PC-3 (cell line): ENCODE measurements around the gene ZNF324. TPM values are rescaled to one million over a fixed set of nuclear protein-coding genes. Genes with fewer than 3 reads are reported as not detected.

Experiments
- ATAC-seq: fragments of 200-7000 bp; cut with Tn5 transposase; 2 replicates; pipeline ENCODE4 v1.9.1; 2020; ENCODE audit warnings: mild to moderate bottlenecking, moderate library complexity
- BruUV-seq: library from RNA; stranded (reverse); fragments of 400-500 nt; replicated peaks from 2 replicates; lab custom pipeline; 2021; lab: Mats Ljungman, UMichigan
- CTCF ChIA-PET: fragments of 300-600 bp; sonication (Branson Sonifier 250); formaldehyde crosslinking; loops from one replicate; lab custom pipeline; 2022; ENCODE audit warnings: antibody characterized with exemption; lab: Charles Lee
- POLR2A ChIA-PET: fragments of 300-600 bp; sonication (Branson Sonifier 250); formaldehyde crosslinking; loops from one replicate; lab custom pipeline; 2022; ENCODE audit warnings: antibody characterized with exemption; ENCODE audit not compliant: unreplicated experiment; lab: Charles Lee
- DNase-seq: peaks from one replicate; pipeline ENCODE4 v3.0.0-alpha.2; 2015
- H2AFZ ChIP-seq: fragments of 300-600 bp; sonication (generic); 2 replicates; pipeline ENCODE4 v1.6.0; 2016; ENCODE audit warnings: antibody characterized with exemption, low read length
- H3F3A ChIP-seq: fragments of 300-600 bp; sonication (generic); one replicate; pipeline ENCODE4 v1.6.0; 2017; ENCODE audit warnings: antibody characterized with exemption, low read length, control low read depth, mild to moderate bottlenecking; ENCODE audit not compliant: unreplicated experiment
- H3K27ac ChIP-seq: fragments of 300-600 bp; sonication (generic); 2 replicates; pipeline ENCODE4 v1.5.1; 2016; ENCODE audit warnings: mild to moderate bottlenecking, low read length
- H3K27me3 ChIP-seq: fragments of 300-600 bp; sonication (generic); 2 replicates; pipeline ENCODE4 v1.6.1; 2016; ENCODE audit warnings: low read length, mixed read lengths
- H3K36me3 ChIP-seq: fragments of 300-600 bp; sonication (generic); 2 replicates; pipeline ENCODE4 v1.6.1; 2016; ENCODE audit warnings: low read depth, mixed run types, low read length, mixed read lengths
- H3K4me1 ChIP-seq: fragments of 300-600 bp; sonication (generic); 2 replicates; pipeline ENCODE4 v1.5.1; 2016; ENCODE audit warnings: low read length; ENCODE audit not compliant: insufficient read depth
- H3K4me2 ChIP-seq: fragments of 300-600 bp; sonication (generic); 2 replicates; pipeline ENCODE4 v1.6.0; 2016; ENCODE audit warnings: low read length
- H3K4me3 ChIP-seq: fragments of 300-600 bp; sonication (generic); 2 replicates; pipeline ENCODE4 v1.5.1; 2016; ENCODE audit warnings: mild to moderate bottlenecking, low read length, mixed read lengths
- H3K79me2 ChIP-seq: fragments of 300-600 bp; sonication (generic); 2 replicates; pipeline ENCODE4 v1.6.1; 2017; ENCODE audit warnings: low read length, mixed read lengths
- H3K9ac ChIP-seq: fragments of 300-600 bp; sonication (generic); 2 replicates; pipeline ENCODE4 v1.6.0; 2016; ENCODE audit warnings: mild to moderate bottlenecking, low read length
- H3K9me2 ChIP-seq: fragments of 300-600 bp; sonication (generic); replicated peaks from 2 replicates; pipeline ENCODE4 v1.6.1; 2016; ENCODE audit warnings: mixed run types, low read length, mixed read lengths
- H3K9me3 ChIP-seq: fragments of 300-600 bp; sonication (generic); 2 replicates; pipeline ENCODE4 v1.6.1; 2016; ENCODE audit warnings: low read length, mixed read lengths
- H4K20me1 ChIP-seq: fragments of 300-600 bp; sonication (generic); 2 replicates; pipeline ENCODE4 v1.6.1; 2016; ENCODE audit warnings: low read length, mixed read lengths
- EZH2 ChIP-seq: fragments of 300-600 bp; sonication (generic); IDR thresholded peaks from one replicate; pipeline ENCODE4 v1.6.1; 2017; ENCODE audit warnings: antibody characterized with exemption, mild to moderate bottlenecking, low read length; ENCODE audit not compliant: unreplicated experiment
- EZH2phosphoT487 ChIP-seq: fragments of 300-600 bp; sonication (generic); IDR thresholded peaks from 2 replicates; pipeline ENCODE4 v1.6.1; 2018; ENCODE audit warnings: mild to moderate bottlenecking, antibody characterized with exemption, low read length, borderline replicate concordance
- intact Hi-C: fragments of 100-400 bp; cut with micrococcal nuclease; formaldehyde crosslinking; loops from 2 replicates; pipeline ENCODE4 v1.9.0; 2023
- total RNA-seq: library from RNA; depleted of rRNA; stranded (reverse); fragments of >200 nt; gene quantifications from 2 replicates; pipeline ENCODE4 v1.2.3, GENCODE V29; 2014
- TF ChIP-seq, protein P1 (sequence below): fragments of 300-600 bp; sonication (generic); conservative IDR thresholded peaks from 2 replicates; pipeline ENCODE4 v1.5.1; 2017; ENCODE audit warnings: antibody characterized with exemption, low read depth, mild to moderate bottlenecking, low read length

Gene ZNF324
- total RNA-seq, 1 experiment from 2014 or later, result 15.9 TPM

DNA sequence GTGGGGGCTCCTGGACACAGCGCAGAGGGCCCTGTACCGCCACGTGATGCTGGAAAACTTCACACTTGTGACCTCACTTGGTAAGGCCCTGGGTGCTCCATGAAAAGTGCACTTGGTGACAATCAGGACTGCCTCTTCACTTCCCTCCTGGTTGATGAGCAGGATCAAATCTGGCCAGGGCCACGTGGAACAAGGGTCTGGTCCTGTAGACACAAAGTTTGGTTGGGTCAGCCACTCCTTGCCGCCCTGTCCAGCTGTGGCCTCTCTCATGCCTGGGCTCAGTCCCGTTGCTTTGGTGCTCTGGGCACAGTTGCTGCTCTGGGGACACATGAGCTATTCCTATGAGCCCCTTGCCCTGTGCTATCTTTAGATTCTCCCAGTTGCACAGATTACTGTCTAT, 13.1 kb upstream of the ZNF324 start:
- no peak for ATAC-seq
- ChIA-PET CTCF (no interaction called here), POLR2A (no interaction called here)
- peaks cover 10% of the 10 kb centered on the region for H3K9me3 ChIP-seq
- H3K27ac ChIP-seq, result no peak overlapping the region
- H3K4me2 ChIP-seq, result no peak overlapping the region
- H3K4me3 ChIP-seq, result no peak overlapping the region
- no peaks in the 10 kb centered on the region for H4K20me1 ChIP-seq
- no peak overlapping the region for H2AFZ ChIP-seq
- peaks cover 4% of the 10 kb centered on the region; the same call in 1 of the 2 replicates for H3K79me2 ChIP-seq
- 0 out of 2 replicates have a peak, but pooled peaks cover 4% of the 10 kb centered on the region for H3K36me3 ChIP-seq
- peaks cover 5% of the 10 kb centered on the region for H3K4me1 ChIP-seq
- intact Hi-C loops, result no loop called here
- H3K27me3 ChIP-seq, result no peaks in the 10 kb centered on the region
- no peak overlapping the region for H3K9ac ChIP-seq
- no peaks in the 10 kb centered on the region for H3F3A ChIP-seq
- no TSS peak for BruUV-seq
- H3K9me2 ChIP-seq, result no peaks in the 10 kb centered on the region
- DNase-seq, result no peak
- TF ChIP-seq EZH2, result no peak
- TF ChIP-seq EZH2phosphoT487, result no peak
- TF ChIP-seq, protein P1, sequence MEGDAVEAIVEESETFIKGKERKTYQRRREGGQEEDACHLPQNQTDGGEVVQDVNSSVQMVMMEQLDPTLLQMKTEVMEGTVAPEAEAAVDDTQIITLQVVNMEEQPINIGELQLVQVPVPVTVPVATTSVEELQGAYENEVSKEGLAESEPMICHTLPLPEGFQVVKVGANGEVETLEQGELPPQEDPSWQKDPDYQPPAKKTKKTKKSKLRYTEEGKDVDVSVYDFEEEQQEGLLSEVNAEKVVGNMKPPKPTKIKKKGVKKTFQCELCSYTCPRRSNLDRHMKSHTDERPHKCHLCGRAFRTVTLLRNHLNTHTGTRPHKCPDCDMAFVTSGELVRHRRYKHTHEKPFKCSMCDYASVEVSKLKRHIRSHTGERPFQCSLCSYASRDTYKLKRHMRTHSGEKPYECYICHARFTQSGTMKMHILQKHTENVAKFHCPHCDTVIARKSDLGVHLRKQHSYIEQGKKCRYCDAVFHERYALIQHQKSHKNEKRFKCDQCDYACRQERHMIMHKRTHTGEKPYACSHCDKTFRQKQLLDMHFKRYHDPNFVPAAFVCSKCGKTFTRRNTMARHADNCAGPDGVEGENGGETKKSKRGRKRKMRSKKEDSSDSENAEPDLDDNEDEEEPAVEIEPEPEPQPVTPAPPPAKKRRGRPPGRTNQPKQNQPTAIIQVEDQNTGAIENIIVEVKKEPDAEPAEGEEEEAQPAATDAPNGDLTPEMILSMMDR, result no peak

DNA sequence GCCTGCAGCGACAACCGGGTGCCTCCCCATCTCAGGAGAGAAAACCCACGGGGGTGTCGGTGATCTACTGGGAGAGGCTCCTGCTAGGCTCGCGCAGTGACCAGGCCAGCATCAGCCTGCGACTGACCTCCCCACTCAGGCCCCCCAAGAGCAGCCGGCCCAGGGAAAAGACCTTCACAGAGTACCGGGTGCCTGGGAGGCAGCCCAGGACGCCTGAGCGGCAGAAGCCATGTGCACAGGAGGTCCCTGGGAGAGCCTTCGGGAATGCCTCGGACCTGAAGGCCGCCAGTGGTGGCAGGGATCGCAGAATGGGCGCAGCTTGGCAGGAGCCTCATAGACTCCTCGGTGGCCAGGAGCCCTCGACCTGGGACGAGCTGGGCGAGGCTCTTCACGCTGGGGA, 11.6 kb upstream of the ZNF324 start:
- H3F3A ChIP-seq, result peaks cover 7% of the 10 kb centered on the region
- no peak for ATAC-seq
- H3K4me1 ChIP-seq, result peaks cover 16% of the 10 kb centered on the region
- no TSS peak for BruUV-seq
- H3K36me3 ChIP-seq, result 0 out of 2 replicates have a peak, but pooled peaks cover 4% of the 10 kb centered on the region
- intact Hi-C loops, result no loop called here
- H3K27me3 ChIP-seq, result no peaks in the 10 kb centered on the region
- CTCF ChIA-PET, result no interaction called here
- H3K9me3 ChIP-seq, result no peaks in the 10 kb centered on the region
- H3K9me2 ChIP-seq, result no peaks in the 10 kb centered on the region
- H4K20me1 ChIP-seq, result 0 out of 2 replicates have a peak, but pooled peaks cover 5% of the 10 kb centered on the region
- no peak overlapping the region for H3K4me2 ChIP-seq
- TF ChIP-seq, protein P1, result no peak
- no peak for TF ChIP-seq EZH2
- TF ChIP-seq EZH2phosphoT487, result no peak
- H3K27ac ChIP-seq, result no peak overlapping the region
- DNase-seq, result no peak
- peaks cover 4% of the 10 kb centered on the region; the same call in 1 of the 2 replicates for H3K79me2 ChIP-seq
- POLR2A ChIA-PET, result no interaction called here
- no peak overlapping the region for H3K4me3 ChIP-seq
- H2AFZ ChIP-seq, result no peak overlapping the region
- H3K9ac ChIP-seq, result no peak overlapping the region

DNA sequence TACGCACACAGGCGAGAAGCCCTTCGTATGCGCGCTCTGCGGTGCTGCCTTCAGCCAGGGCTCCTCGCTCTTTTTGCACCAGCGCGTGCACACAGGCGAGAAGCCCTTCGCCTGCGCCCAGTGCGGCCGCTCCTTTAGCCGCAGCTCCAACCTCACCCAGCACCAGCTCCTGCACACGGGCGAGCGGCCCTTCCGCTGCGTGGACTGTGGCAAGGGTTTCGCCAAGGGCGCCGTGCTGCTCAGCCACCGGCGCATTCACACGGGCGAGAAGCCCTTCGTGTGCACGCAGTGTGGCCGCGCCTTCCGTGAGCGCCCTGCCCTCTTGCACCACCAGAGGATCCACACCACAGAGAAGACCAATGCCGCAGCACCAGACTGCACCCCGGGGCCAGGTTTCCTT, 10.8 kb upstream of the ZNF324 start:
- Histone ChIP-seq H3K9ac (no peak overlapping the region), H3K4me2 (no peak overlapping the region), H3K4me3 (no peak overlapping the region), H3K9me3 (no peaks in the 10 kb centered on the region), H3K36me3 (0 out of 2 replicates have a peak, but pooled peaks cover 4% of the 10 kb centered on the region), H2AFZ (no peak overlapping the region), H3F3A (peaks cover 7% of the 10 kb centered on the region), H3K27me3 (no peaks in the 10 kb centered on the region), H3K9me2 (no peaks in the 10 kb centered on the region), H3K27ac (no peak overlapping the region), H3K79me2 (peaks cover 4% of the 10 kb centered on the region; the same call in 1 of the 2 replicates), H4K20me1 (0 out of 2 replicates have a peak, but pooled peaks cover 5% of the 10 kb centered on the region), H3K4me1 (peaks cover 16% of the 10 kb centered on the region)
- intact Hi-C loops, result no loop called here
- no peak for DNase-seq
- TF ChIP-seq EZH2 (no peak), EZH2phosphoT487 (no peak)
- TF ChIP-seq, protein P1, result no peak
- no peak for ATAC-seq
- CTCF ChIA-PET, result no interaction called here
- BruUV-seq, result no TSS peak
- POLR2A ChIA-PET, result no interaction called here
